GM18526 (cell line): ENCODE results near the gene AEBP1.

Experiments used
- POLR2A ChIP-seq: IDR thresholded peaks from 3 replicates; pipeline ENCODE4 v1.6.1; 2011; ENCODE audit not compliant: insufficient read length; ENCODE audit errors: extremely low read depth

AEBP1 gene

GRCh38 chr7:44157116-44158080 lies 53.3 kb downstream of the AEBP1 start:
- TF ChIP-seq POLR2A = no peak

- no peak for TF ChIP-seq POLR2A
Observed at GRCh38 chr7:44158096-44158872, 54.1 kb downstream of the AEBP1 start.

- TF ChIP-seq POLR2A = no peak
Observed at GRCh38 chr7:44158873-44159631, 54.9 kb downstream of the AEBP1 start.

- no peak for TF ChIP-seq POLR2A
Observed at GRCh38 chr7:44159824-44160630, 55.9 kb downstream of the AEBP1 start.

- no peak for TF ChIP-seq POLR2A
Observed at GRCh38 chr7:44161371-44161770, 57.2 kb downstream of the AEBP1 start.

- no peak for TF ChIP-seq POLR2A
Observed at GRCh38 chr7:44162179-44162578, 58.0 kb downstream of the AEBP1 start.

- no peak for TF ChIP-seq POLR2A
Observed at GRCh38 chr7:44162785-44163395, 58.7 kb downstream of the AEBP1 start.

- TF ChIP-seq POLR2A = no peak
Observed at GRCh38 chr7:44163591-44163990, 59.4 kb downstream of the AEBP1 start.
